H1 (cell line): ENCODE data around the gene FIG4. TPM values are rescaled to one million over a fixed set of nuclear protein-coding genes. Genes with fewer than 3 reads are reported as not detected.

Experiments used
- CTCF ChIA-PET: fragments of 300-600 bp; sonication (Branson Sonifier 250); formaldehyde crosslinking; loops from one replicate; lab custom pipeline; 2021; ENCODE audit not compliant: partially characterized antibody; lab: Charles Lee
- POLR2A ChIA-PET: fragments of 300-600 bp; sonication (Branson Sonifier 250); formaldehyde crosslinking; loops from one replicate; lab custom pipeline; 2021; ENCODE audit warnings: inconsistent platforms; ENCODE audit not compliant: partially characterized antibody; lab: Charles Lee
- DNase-seq, 2 experiments: peaks; one replicate each; pipeline versions ENCODE4 v3.0.0 to v3.0.0-alpha.2; 2010 to 2022; ENCODE audit warnings: low spot score in 2 of 2, low read depth in 1 of 2, mixed read lengths in 1 of 2
- FAIRE-seq: peaks from 2 replicates; lab custom pipeline; 2011; peaks lifted over from hg19 to GRCh38; lab: Jason Lieb, UNC
- H2AFZ ChIP-seq: 2 replicates; pipeline ENCODE4 v1.8.1; 2012; ENCODE audit warnings: low read length, inconsistent platforms
- H2AK5ac ChIP-seq: 2 replicates; pipeline ENCODE4 v1.6.1; 2013; ENCODE audit warnings: low read depth, low read length
- H2BK120ac ChIP-seq: replicated peaks from 2 replicates; pipeline ENCODE3; 2013; ENCODE audit warnings: low read depth, low read length, inconsistent platforms
- H2BK12ac ChIP-seq: 2 replicates; pipeline ENCODE4 v1.6.1; 2013; ENCODE audit warnings: low read depth, low read length
- H2BK15ac ChIP-seq: 2 replicates; pipeline ENCODE4 v1.6.1; 2013; ENCODE audit warnings: low read length
- H2BK20ac ChIP-seq: 2 replicates; pipeline ENCODE4 v1.6.1; 2013; ENCODE audit warnings: low read length
- H2BK5ac ChIP-seq: 2 replicates; pipeline ENCODE4 v1.6.1; 2013; ENCODE audit warnings: low read depth, low read length
- H3K14ac ChIP-seq: 2 replicates; pipeline ENCODE4 v1.6.1; 2013; ENCODE audit warnings: inconsistent platforms; ENCODE audit not compliant: insufficient read length
- H3K18ac ChIP-seq: 2 replicates; pipeline ENCODE4 v1.6.1; 2013; ENCODE audit warnings: low read length; ENCODE audit errors: extremely low read depth
- H3K23ac ChIP-seq: 2 replicates; pipeline ENCODE4 v1.6.1; 2013; ENCODE audit warnings: inconsistent platforms; ENCODE audit not compliant: insufficient read length
- H3K23me2 ChIP-seq: 2 replicates; pipeline ENCODE4 v1.6.1; 2013; ENCODE audit warnings: low read depth, low read length
- H3K27ac ChIP-seq: 2 replicates; pipeline ENCODE4 v1.6.1; 2011; ENCODE audit warnings: low read depth, low read length, inconsistent platforms
- H3K27me3 ChIP-seq, 4 experiments: replicated peaks in 1 of 4; 1 replicate in 1 of 4; 2 replicates in 3 of 4; pipeline versions ENCODE4 v1.6.1 to v1.8.1; 2011 to 2013; ENCODE audit warnings: low read length in 3 of 4, mild to moderate bottlenecking in 3 of 4, inconsistent platforms in 2 of 4, mixed read lengths in 2 of 4, moderate library complexity in 1 of 4; ENCODE audit not compliant: control insufficient read depth in 3 of 4, insufficient read depth in 3 of 4; ENCODE audit errors: extremely low read depth in 1 of 4
- H3K36me3 ChIP-seq, 4 experiments: 2 replicates each; pipeline versions ENCODE4 v1.6.1 to v1.8.1; 2011 to 2013; ENCODE audit warnings: mild to moderate bottlenecking in 4 of 4, low read length in 3 of 4, moderate library complexity in 2 of 4, control low read depth in 1 of 4, inconsistent platforms in 1 of 4; ENCODE audit not compliant: insufficient read depth in 4 of 4, control insufficient read depth in 2 of 4
- H3K4ac ChIP-seq: replicated peaks from 2 replicates; pipeline ENCODE3; 2013; ENCODE audit warnings: low read length, low read depth, mixed read lengths, inconsistent platforms; ENCODE audit not compliant: insufficient read length
- H3K4me1 ChIP-seq, 4 experiments: replicated peaks in 1 of 4; 1 replicate in 1 of 4; 2 replicates in 3 of 4; pipeline versions ENCODE4 v1.6.1 to v1.8.1; 2011 to 2013; ENCODE audit warnings: low read length in 3 of 4, inconsistent platforms in 2 of 4, mixed read lengths in 1 of 4; ENCODE audit not compliant: insufficient read depth in 4 of 4, control insufficient read depth in 3 of 4
- H3K4me2 ChIP-seq, 2 experiments: 2 replicates each; pipeline versions ENCODE4 v1.6.1 to v1.8.1; 2011 to 2013; ENCODE audit warnings: low read depth in 2 of 2, low read length in 2 of 2, control low read depth in 1 of 2, inconsistent platforms in 1 of 2, mild to moderate bottlenecking in 1 of 2; ENCODE audit not compliant: insufficient read depth in 1 of 2
- H3K4me3 ChIP-seq, 4 experiments: fragments of 200-600, 300-600 bp in 1 of 4; sonication (generic), shearing (Covaris generic), sonication (Bioruptor Twin) in 1 of 4; 2 replicates each; pipeline versions ENCODE4 v1.5.1 to v1.8.1; 2011 to 2016; ENCODE audit warnings: low read length in 4 of 4, low read depth in 3 of 4, control low read depth in 2 of 4, inconsistent platforms in 2 of 4, mild to moderate bottlenecking in 2 of 4, mixed read lengths in 1 of 4, moderate library complexity in 1 of 4; ENCODE audit not compliant: insufficient read depth in 2 of 4; ENCODE audit errors: extremely low read depth in 1 of 4
- H3K56ac ChIP-seq: replicated peaks from 2 replicates; pipeline ENCODE3; 2013; ENCODE audit warnings: low read depth, mild to moderate bottlenecking, mixed read lengths, low read length, inconsistent platforms; ENCODE audit not compliant: insufficient read length
- H3K79me1 ChIP-seq: 2 replicates; pipeline ENCODE4 v1.6.1; 2013; ENCODE audit warnings: low read depth, low read length, control low read depth
- H3K79me2 ChIP-seq, 2 experiments: 2 replicates each; pipeline versions ENCODE4 v1.6.1 to v1.8.1; 2012 to 2013; ENCODE audit warnings: low read length in 2 of 2, mild to moderate bottlenecking in 2 of 2, inconsistent platforms in 1 of 2; ENCODE audit not compliant: insufficient read depth in 2 of 2, control insufficient read depth in 1 of 2
- H3K9ac ChIP-seq, 4 experiments: replicated peaks in 1 of 4; 1 replicate in 1 of 4; 2 replicates in 3 of 4; pipeline versions ENCODE4 v1.6.1 to v1.8.1; 2011 to 2013; ENCODE audit warnings: low read depth in 3 of 4, low read length in 3 of 4, control low read depth in 2 of 4, mild to moderate bottlenecking in 2 of 4, moderate library complexity in 2 of 4, inconsistent platforms in 1 of 4; ENCODE audit errors: extremely low read depth in 1 of 4
- H3K9me3 ChIP-seq, 2 experiments: 2 replicates each; pipeline versions ENCODE4 v1.6.1 to v1.8.1; 2012 to 2013; ENCODE audit warnings: mild to moderate bottlenecking in 2 of 2, moderate library complexity in 2 of 2, control low read depth in 1 of 2, inconsistent platforms in 1 of 2, low read depth in 1 of 2, low read length in 1 of 2, mixed read lengths in 1 of 2; ENCODE audit not compliant: insufficient read depth in 2 of 2
- H4K20me1 ChIP-seq, 2 experiments: replicated peaks in 1 of 2; 2 replicates each; pipeline versions ENCODE3 to v1.8.1; 2011 to 2013; ENCODE audit warnings: inconsistent platforms in 2 of 2, low read length in 2 of 2, mild to moderate bottlenecking in 1 of 2; ENCODE audit not compliant: insufficient read depth in 2 of 2, control insufficient read depth in 1 of 2
- H4K5ac ChIP-seq: 2 replicates; pipeline ENCODE4 v1.6.1; 2013; ENCODE audit warnings: low read length, low read depth, mixed read lengths, inconsistent platforms; ENCODE audit not compliant: insufficient read length
- H4K8ac ChIP-seq: 2 replicates; pipeline ENCODE4 v1.8.0; 2013; ENCODE audit warnings: mild to moderate bottlenecking, moderate library complexity, low read length, inconsistent platforms; ENCODE audit not compliant: insufficient read depth; ENCODE audit errors: extremely low read depth
- H4K91ac ChIP-seq: replicated peaks from 2 replicates; pipeline ENCODE3; 2013; ENCODE audit warnings: low read length, mixed read lengths, inconsistent platforms; ENCODE audit not compliant: insufficient read length
- SIX5 ChIP-seq: IDR thresholded peaks from 2 replicates; pipeline ENCODE4 v1.6.1; 2011; ENCODE audit warnings: mild to moderate bottlenecking, low read depth, low read length
- WGBS, 2 experiments: shearing (Covaris generic) in 1 of 2; methylation state at CpG; one replicate each; pipeline versions ENCODE4 v1.1.6 to v1.1.7; 2013 to 2015; ENCODE audit warnings: low lambda C conversion rate in 2 of 2, mixed read lengths in 2 of 2, inconsistent platforms in 1 of 2, low coverage in 1 of 2, missing lambda C conversion rate in 1 of 2; ENCODE audit not compliant: insufficient replicate concordance in 2 of 2, insufficient coverage in 1 of 2, insufficient read length in 1 of 2; ENCODE audit errors: extremely low coverage in 1 of 2, missing lambda C conversion rate in 1 of 2; 5-methylcytosine and 5-hydroxymethylcytosine counted together
- polyA plus RNA-seq, 7 experiments: library from polyadenylated mRNA; depleted of rRNA in 3 of 7; stranded (reverse) in 5 of 7; unstranded in 2 of 7; fragments of >200 nt in 5 of 7; fragments of 200-250 nt in 2 of 7; gene quantifications; 1 replicate in 5 of 7; 2 replicates in 1 of 7; 4 replicates in 1 of 7; pipeline versions ENCODE4 v1.2.1 to v1.2.3, GENCODE V29; 2011 to 2013; ENCODE audit warnings: missing spikeins in 2 of 7, mixed read lengths in 2 of 7
- total RNA-seq: library from RNA; stranded (reverse); fragmentation: NEBNext Ultra II Directional; extraction: Animal tissue kit (Norgen Biotek cat#: 25700); gene quantifications from 2 replicates; pipeline ENCODE4 v1.2.1, GENCODE V29; 2021

The FIG4 gene
- total and polyA plus RNA-seq, 2 of the 8 experiments (the other 6 are each of a cell fraction or from before 2014, with no cell fraction given), result 11.8 to 21.9 TPM

DNA sequence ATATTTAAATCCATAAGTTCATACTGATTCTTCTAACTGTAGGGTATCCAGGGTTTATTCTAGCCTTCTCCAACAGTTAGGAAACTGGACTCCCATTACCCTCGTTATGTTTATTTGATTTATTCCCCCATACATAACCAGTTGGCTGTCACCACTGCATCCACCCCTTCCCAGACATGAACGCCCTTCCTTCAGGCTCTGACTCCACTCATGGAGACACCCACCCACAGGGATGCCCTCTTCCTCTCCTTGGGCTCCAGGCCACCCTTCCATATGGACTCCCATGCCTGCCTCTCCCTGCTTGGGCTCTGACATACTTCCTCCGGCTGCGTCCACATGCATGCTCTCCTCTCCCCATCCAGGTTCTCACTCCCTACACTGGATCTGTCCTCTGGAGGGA is 124.0 kb downstream of the FIG4 start:
- 87% methylated on average over 2 of the region's 4 CpGs; no CpG with 5 or more reads in 1 of the 2 experiments for WGBS, 2 experiments
- Histone ChIP-seq H2AFZ (no peak overlapping the region), H3K14ac (no peak overlapping the region), H4K5ac (no peak overlapping the region), H3K18ac (no peak overlapping the region), H3K79me1 (no peaks in the 10 kb centered on the region; the same call in 1 of the 2 replicates), H4K8ac (no peak overlapping the region), H2BK15ac (no peak overlapping the region), H3K27ac (no peak overlapping the region), H2AK5ac (no peak overlapping the region), H3K56ac (no peak overlapping the region), H2BK20ac (no peak overlapping the region), H3K23ac (no peak overlapping the region), H2BK5ac (no peak overlapping the region), H3K23me2 (no peaks in the 10 kb centered on the region), H3K4me3 (no peak overlapping the region), H3K27me3 (no peaks in the 10 kb centered on the region), H3K4me1 (no peaks in the 10 kb centered on the region; a peak in 1 of 7 replicates), H4K20me1 (no peaks in the 10 kb centered on the region), H3K9me3 (no peaks in the 10 kb centered on the region), H3K9ac (no peak overlapping the region; a peak in 1 of 7 replicates), H2BK120ac (no peak overlapping the region), H3K79me2 (no peaks in the 10 kb centered on the region), H4K91ac (no peak overlapping the region), H3K4me2 (no peak overlapping the region; a peak in 1 of 4 replicates), H3K36me3 (no peaks in the 10 kb centered on the region), H3K4ac (no peak overlapping the region), H2BK12ac (no peak overlapping the region)
- ChIA-PET CTCF (interaction anchor here (1.2 kb wide), 1 partner anchor 9 kb away, joined by 3 read pairs; no protein-coding TSS in a partner anchor), POLR2A (no interaction called here)
- FAIRE-seq (no peak), DNase-seq (no peak)
- no peak for TF ChIP-seq SIX5
